ENCODE measurements around the gene LPCAT4.
"Not testable (repeated sequence)": the region's sequence is repeated elsewhere in the genome, so short reads cannot be mapped to it uniquely, and the experiment has no call there.

DNA sequence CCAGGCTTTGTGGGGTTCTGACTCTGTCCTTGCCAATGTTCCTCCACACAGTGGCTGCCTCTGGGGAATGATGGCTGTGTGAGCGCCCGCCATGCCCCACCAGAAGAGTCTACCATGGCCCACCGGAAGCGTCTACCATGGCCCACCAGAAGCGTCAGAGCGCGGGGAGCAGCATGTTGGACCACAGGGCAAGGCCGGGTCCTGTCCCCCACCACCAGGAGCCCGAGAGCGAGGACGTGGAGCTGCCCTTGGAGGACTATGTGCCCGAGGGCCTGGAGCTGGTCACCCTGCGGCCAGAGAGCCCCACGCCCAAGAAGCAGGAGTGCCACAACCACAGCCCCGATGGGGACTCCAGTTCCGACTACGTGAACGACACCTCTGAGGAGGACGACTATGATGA is 42.5 kb upstream of the LPCAT4 start:
- TF ChIP-seq, protein P1, sequence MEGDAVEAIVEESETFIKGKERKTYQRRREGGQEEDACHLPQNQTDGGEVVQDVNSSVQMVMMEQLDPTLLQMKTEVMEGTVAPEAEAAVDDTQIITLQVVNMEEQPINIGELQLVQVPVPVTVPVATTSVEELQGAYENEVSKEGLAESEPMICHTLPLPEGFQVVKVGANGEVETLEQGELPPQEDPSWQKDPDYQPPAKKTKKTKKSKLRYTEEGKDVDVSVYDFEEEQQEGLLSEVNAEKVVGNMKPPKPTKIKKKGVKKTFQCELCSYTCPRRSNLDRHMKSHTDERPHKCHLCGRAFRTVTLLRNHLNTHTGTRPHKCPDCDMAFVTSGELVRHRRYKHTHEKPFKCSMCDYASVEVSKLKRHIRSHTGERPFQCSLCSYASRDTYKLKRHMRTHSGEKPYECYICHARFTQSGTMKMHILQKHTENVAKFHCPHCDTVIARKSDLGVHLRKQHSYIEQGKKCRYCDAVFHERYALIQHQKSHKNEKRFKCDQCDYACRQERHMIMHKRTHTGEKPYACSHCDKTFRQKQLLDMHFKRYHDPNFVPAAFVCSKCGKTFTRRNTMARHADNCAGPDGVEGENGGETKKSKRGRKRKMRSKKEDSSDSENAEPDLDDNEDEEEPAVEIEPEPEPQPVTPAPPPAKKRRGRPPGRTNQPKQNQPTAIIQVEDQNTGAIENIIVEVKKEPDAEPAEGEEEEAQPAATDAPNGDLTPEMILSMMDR (IDR thresholded peaks at IDR 0.05 in 8 of 11, conservative IDR thresholded peaks at IDR 0.05 in 3 of 11): not testable (repeated sequence)
- TF ChIP-seq POLR2A (IDR thresholded peaks at IDR 0.05): not testable (repeated sequence)
